ENCODE measurements around the gene AGO1.

- TF ChIP-seq CTCF (IDR thresholded peaks at IDR 0.05): peak in 1 of 6 experiments; percentile 24
- no peak for TF ChIP-seq POLR2A (IDR thresholded peaks at IDR 0.05)
These were observed 25.2 kb upstream of the AGO1 start for GRCh38 chr1:35857830-35858229.
